ENCODE data around the gene DDX24. TPM values are rescaled to one million over a fixed set of nuclear protein-coding genes. Genes with fewer than 3 reads are reported as not detected.

The DDX24 gene
- total RNA-seq, 1 donor from 2014 or later: 168 TPM

DNA sequence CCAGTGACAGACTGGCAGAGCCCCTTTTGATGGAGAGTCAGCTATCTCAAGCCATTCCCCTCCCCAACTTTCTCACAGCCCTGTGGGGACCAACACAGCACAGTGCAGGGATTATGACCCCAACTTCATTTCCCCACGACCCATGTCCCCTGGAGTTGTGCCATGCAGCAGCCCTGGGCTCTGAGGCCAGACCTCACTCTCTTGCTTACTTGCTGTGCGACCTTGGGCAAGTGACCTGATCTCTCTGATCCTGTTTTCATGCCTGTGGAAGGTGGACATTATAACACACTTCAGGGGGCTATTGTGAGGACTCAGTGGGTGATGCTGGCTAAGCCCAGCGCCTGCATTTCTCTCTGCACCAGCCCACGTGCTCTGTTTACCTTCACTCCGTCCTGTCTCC lies 40.8 kb downstream of the DDX24 start:
- H3K4me3 Mint-ChIP-seq: no peak overlapping the region
- TF ChIP-seq, protein P1, sequence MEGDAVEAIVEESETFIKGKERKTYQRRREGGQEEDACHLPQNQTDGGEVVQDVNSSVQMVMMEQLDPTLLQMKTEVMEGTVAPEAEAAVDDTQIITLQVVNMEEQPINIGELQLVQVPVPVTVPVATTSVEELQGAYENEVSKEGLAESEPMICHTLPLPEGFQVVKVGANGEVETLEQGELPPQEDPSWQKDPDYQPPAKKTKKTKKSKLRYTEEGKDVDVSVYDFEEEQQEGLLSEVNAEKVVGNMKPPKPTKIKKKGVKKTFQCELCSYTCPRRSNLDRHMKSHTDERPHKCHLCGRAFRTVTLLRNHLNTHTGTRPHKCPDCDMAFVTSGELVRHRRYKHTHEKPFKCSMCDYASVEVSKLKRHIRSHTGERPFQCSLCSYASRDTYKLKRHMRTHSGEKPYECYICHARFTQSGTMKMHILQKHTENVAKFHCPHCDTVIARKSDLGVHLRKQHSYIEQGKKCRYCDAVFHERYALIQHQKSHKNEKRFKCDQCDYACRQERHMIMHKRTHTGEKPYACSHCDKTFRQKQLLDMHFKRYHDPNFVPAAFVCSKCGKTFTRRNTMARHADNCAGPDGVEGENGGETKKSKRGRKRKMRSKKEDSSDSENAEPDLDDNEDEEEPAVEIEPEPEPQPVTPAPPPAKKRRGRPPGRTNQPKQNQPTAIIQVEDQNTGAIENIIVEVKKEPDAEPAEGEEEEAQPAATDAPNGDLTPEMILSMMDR (conservative IDR thresholded peaks at IDR 0.05): no peak
- H3K4me1 Mint-ChIP-seq: peaks cover 10% of the 10 kb centered on the region
- no peak for DNase-seq (ENCODE audit: low read depth, low spot score)
- H3K27ac Mint-ChIP-seq (ENCODE audit: unreplicated experiment): no peak overlapping the region
- H3K9me3 Mint-ChIP-seq: no peaks in the 10 kb centered on the region
- H3K27me3 Mint-ChIP-seq (ENCODE audit: low read depth): no peaks in the 10 kb centered on the region
- H3K36me3 Mint-ChIP-seq (ENCODE audit: low read depth): peaks cover 5% of the 10 kb centered on the region

DNA sequence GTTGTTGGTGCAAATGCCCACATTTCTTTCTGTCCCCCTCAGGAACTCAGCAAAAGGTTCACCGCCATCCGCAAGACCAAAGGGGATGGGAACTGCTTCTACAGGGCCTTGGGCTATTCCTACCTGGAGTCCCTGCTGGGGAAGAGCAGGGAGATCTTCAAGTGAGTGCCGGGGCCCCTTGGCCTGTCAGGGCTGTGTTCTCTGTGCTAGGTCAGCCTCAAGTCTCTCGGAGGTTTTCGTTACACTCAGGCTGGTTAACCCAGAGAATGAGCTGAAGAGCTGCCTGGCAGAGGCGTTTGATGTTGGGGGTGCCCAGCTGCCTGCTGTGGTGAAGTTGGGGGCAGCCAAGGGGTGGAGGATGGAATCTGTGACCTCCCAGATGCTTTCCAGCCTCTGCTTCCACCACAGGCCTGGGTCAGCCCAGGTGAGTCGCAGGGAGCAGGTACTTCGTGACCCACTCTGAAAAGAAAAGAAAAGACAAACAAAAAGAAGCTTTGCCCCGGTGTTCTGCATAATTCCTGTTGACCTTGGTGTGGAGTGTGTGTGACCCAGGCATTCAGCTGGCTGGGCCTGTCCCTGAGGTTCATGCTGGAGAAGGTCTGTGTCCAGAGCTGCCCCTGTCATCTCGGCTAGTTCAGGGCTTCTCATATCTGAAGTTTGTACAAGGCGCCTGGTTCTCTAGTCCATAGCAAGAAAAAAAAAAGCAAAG lies 41.9 kb downstream of the DDX24 start:
- Mint-ChIP-seq H3K4me1 (peaks cover 10% of the 10 kb centered on the region), H3K4me3 (no peak overlapping the region), H3K36me3 (ENCODE audit: low read depth) (peaks cover 5% of the 10 kb centered on the region), H3K27me3 (ENCODE audit: low read depth) (no peaks in the 10 kb centered on the region), H3K27ac (ENCODE audit: unreplicated experiment) (no peak overlapping the region), H3K9me3 (no peaks in the 10 kb centered on the region)
- TF ChIP-seq, protein P1 (conservative IDR thresholded peaks at IDR 0.05): no peak
- DNase-seq (ENCODE audit: low read depth, low spot score): no peak

DNA sequence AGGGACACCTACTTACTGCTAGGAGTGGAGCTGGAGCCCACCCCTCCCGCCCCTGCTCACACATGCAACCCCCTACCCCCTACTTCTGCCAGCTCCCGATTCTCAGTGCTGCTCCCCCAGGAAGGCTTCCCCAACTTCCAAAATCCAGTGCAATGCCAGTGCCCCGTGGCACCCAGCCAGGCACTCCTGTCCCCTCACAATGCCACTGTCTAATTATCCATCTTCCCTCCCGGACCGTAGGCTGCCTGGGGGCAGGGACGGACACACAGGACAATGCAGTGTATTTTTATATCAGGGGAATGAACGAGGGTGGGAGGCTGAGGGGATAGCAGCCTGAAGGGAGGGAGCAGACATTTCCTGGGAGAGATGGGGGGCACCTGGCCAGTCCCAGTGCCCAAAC lies 42.5 kb downstream of the DDX24 start:
- TF ChIP-seq, protein P1 (conservative IDR thresholded peaks at IDR 0.05): no peak
- Mint-ChIP-seq H3K4me1 (peaks cover 10% of the 10 kb centered on the region), H3K9me3 (no peaks in the 10 kb centered on the region), H3K27ac (ENCODE audit: unreplicated experiment) (no peak overlapping the region), H3K27me3 (ENCODE audit: low read depth) (no peaks in the 10 kb centered on the region), H3K4me3 (no peak overlapping the region), H3K36me3 (ENCODE audit: low read depth) (peaks cover 5% of the 10 kb centered on the region)
- no peak for DNase-seq (ENCODE audit: low read depth, low spot score)

DNA sequence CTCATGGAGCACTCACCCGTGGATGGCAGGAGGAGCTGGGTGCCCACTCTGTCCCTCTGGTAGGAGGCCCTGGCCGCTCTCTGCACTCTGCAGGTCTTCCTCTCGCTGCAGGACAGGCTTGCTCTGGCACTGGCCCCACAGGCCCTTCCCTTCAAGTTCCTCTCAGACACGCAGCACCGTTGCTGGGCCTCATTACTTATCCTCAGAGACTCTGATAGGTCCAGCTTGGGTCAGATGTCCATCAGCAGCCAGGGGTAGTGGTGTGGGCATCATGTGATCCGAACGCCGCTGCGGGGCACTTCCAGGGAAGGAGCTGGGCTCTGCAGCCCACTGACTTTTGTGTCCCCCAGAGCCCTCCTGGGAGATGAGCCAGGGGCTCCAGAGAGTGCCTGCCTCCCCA lies 43.0 kb downstream of the DDX24 start:
- H3K4me1 Mint-ChIP-seq: peaks cover 10% of the 10 kb centered on the region
- no peak overlapping the region for H3K27ac Mint-ChIP-seq (ENCODE audit: unreplicated experiment)
- no peaks in the 10 kb centered on the region for H3K9me3 Mint-ChIP-seq
- H3K36me3 Mint-ChIP-seq (ENCODE audit: low read depth): peaks cover 5% of the 10 kb centered on the region
- TF ChIP-seq, protein P1 (conservative IDR thresholded peaks at IDR 0.05): no peak
- H3K27me3 Mint-ChIP-seq (ENCODE audit: low read depth): no peaks in the 10 kb centered on the region
- no peak for DNase-seq (ENCODE audit: low read depth, low spot score)
- no peak overlapping the region for H3K4me3 Mint-ChIP-seq

DNA sequence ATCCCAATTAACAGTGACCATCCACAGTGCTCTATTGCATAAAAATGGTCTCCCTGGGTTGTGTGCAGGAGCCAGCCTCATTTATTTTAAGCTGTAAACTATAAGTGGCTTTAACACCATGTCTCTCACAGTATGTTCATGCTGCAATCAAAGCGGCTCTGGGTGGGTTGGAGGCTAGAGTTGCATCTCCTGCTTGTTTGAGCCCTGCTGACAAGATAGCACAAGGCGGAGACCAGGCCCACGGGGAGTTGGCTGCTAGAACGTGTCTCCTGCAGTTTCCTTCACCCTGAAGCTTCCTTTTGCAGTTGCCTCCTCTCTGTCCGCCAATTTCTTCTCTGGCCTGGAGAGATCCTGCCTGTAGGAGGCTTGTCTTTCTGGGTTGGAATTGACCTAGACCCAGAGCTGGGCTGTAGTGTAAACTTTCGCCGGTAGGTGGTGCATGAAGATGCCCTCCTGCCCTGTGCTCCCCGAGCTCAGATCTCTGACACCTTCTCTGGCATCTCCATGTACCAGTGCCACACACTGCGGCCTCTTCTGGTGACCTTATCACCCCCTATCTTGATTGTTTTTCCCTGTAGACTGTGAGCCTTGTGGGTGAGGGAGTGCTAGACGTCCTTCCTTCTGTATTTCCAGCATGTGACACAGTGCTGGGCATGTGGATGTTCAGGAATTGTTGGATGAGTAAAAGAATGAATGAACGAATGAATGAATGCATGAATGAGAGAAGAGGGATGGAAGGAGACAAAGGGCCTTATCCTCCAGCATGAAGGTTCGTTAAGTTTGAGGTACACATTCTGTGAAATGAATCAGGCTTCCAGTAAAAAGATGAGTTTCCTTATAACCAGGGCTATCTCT lies 44.5 kb downstream of the DDX24 start:
- TF ChIP-seq, protein P1 (conservative IDR thresholded peaks at IDR 0.05): peak; percentile 78
- peaks cover 10% of the 10 kb centered on the region for H3K4me1 Mint-ChIP-seq
- H3K9me3 Mint-ChIP-seq: no peaks in the 10 kb centered on the region
- H3K27me3 Mint-ChIP-seq (ENCODE audit: low read depth): no peaks in the 10 kb centered on the region
- H3K4me3 Mint-ChIP-seq: peak overlapping the region; percentile 6
- H3K27ac Mint-ChIP-seq (ENCODE audit: unreplicated experiment): no peak overlapping the region
- H3K36me3 Mint-ChIP-seq (ENCODE audit: low read depth): peaks cover 5% of the 10 kb centered on the region
- peak; percentile 70 for DNase-seq (ENCODE audit: low read depth, low spot score)

Measured in neural crest cell (in vitro differentiated cells).